H1 (cell line): ENCODE data around the gene TEK. TPM values are rescaled to one million over a fixed set of nuclear protein-coding genes. Genes with fewer than 3 reads are reported as not detected.

Experiments used
- CTCF ChIA-PET: fragments of 300-600 bp; sonication (Branson Sonifier 250); formaldehyde crosslinking; loops from one replicate; lab custom pipeline; 2021; ENCODE audit not compliant: partially characterized antibody; lab: Charles Lee
- POLR2A ChIA-PET: fragments of 300-600 bp; sonication (Branson Sonifier 250); formaldehyde crosslinking; loops from one replicate; lab custom pipeline; 2021; ENCODE audit warnings: inconsistent platforms; ENCODE audit not compliant: partially characterized antibody; lab: Charles Lee
- DNase-seq, 2 experiments: peaks; one replicate each; pipeline versions ENCODE4 v3.0.0 to v3.0.0-alpha.2; 2010 to 2022; ENCODE audit warnings: low spot score in 2 of 2, low read depth in 1 of 2, mixed read lengths in 1 of 2
- FAIRE-seq: peaks from 2 replicates; lab custom pipeline; 2011; peaks lifted over from hg19 to GRCh38; lab: Jason Lieb, UNC
- H2AFZ ChIP-seq: 2 replicates; pipeline ENCODE4 v1.8.1; 2012; ENCODE audit warnings: low read length, inconsistent platforms
- H2AK5ac ChIP-seq: 2 replicates; pipeline ENCODE4 v1.6.1; 2013; ENCODE audit warnings: low read depth, low read length
- H2BK120ac ChIP-seq: replicated peaks from 2 replicates; pipeline ENCODE3; 2013; ENCODE audit warnings: low read depth, low read length, inconsistent platforms
- H2BK12ac ChIP-seq: 2 replicates; pipeline ENCODE4 v1.6.1; 2013; ENCODE audit warnings: low read depth, low read length
- H2BK15ac ChIP-seq: 2 replicates; pipeline ENCODE4 v1.6.1; 2013; ENCODE audit warnings: low read length
- H2BK20ac ChIP-seq: 2 replicates; pipeline ENCODE4 v1.6.1; 2013; ENCODE audit warnings: low read length
- H2BK5ac ChIP-seq: 2 replicates; pipeline ENCODE4 v1.6.1; 2013; ENCODE audit warnings: low read depth, low read length
- H3K14ac ChIP-seq: 2 replicates; pipeline ENCODE4 v1.6.1; 2013; ENCODE audit warnings: inconsistent platforms; ENCODE audit not compliant: insufficient read length
- H3K18ac ChIP-seq: 2 replicates; pipeline ENCODE4 v1.6.1; 2013; ENCODE audit warnings: low read length; ENCODE audit errors: extremely low read depth
- H3K23ac ChIP-seq: 2 replicates; pipeline ENCODE4 v1.6.1; 2013; ENCODE audit warnings: inconsistent platforms; ENCODE audit not compliant: insufficient read length
- H3K23me2 ChIP-seq: 2 replicates; pipeline ENCODE4 v1.6.1; 2013; ENCODE audit warnings: low read depth, low read length
- H3K27ac ChIP-seq: 2 replicates; pipeline ENCODE4 v1.6.1; 2011; ENCODE audit warnings: low read depth, low read length, inconsistent platforms
- H3K27me3 ChIP-seq, 4 experiments: replicated peaks in 1 of 4; 1 replicate in 1 of 4; 2 replicates in 3 of 4; pipeline versions ENCODE4 v1.6.1 to v1.8.1; 2011 to 2013; ENCODE audit warnings: low read length in 3 of 4, mild to moderate bottlenecking in 3 of 4, inconsistent platforms in 2 of 4, mixed read lengths in 2 of 4, moderate library complexity in 1 of 4; ENCODE audit not compliant: control insufficient read depth in 3 of 4, insufficient read depth in 3 of 4; ENCODE audit errors: extremely low read depth in 1 of 4
- H3K36me3 ChIP-seq, 4 experiments: 2 replicates each; pipeline versions ENCODE4 v1.6.1 to v1.8.1; 2011 to 2013; ENCODE audit warnings: mild to moderate bottlenecking in 4 of 4, low read length in 3 of 4, moderate library complexity in 2 of 4, control low read depth in 1 of 4, inconsistent platforms in 1 of 4; ENCODE audit not compliant: insufficient read depth in 4 of 4, control insufficient read depth in 2 of 4
- H3K4ac ChIP-seq: replicated peaks from 2 replicates; pipeline ENCODE3; 2013; ENCODE audit warnings: low read length, low read depth, mixed read lengths, inconsistent platforms; ENCODE audit not compliant: insufficient read length
- H3K4me1 ChIP-seq, 4 experiments: replicated peaks in 1 of 4; 1 replicate in 1 of 4; 2 replicates in 3 of 4; pipeline versions ENCODE4 v1.6.1 to v1.8.1; 2011 to 2013; ENCODE audit warnings: low read length in 3 of 4, inconsistent platforms in 2 of 4, mixed read lengths in 1 of 4; ENCODE audit not compliant: insufficient read depth in 4 of 4, control insufficient read depth in 3 of 4
- H3K4me2 ChIP-seq, 2 experiments: 2 replicates each; pipeline versions ENCODE4 v1.6.1 to v1.8.1; 2011 to 2013; ENCODE audit warnings: low read depth in 2 of 2, low read length in 2 of 2, control low read depth in 1 of 2, inconsistent platforms in 1 of 2, mild to moderate bottlenecking in 1 of 2; ENCODE audit not compliant: insufficient read depth in 1 of 2
- H3K4me3 ChIP-seq, 4 experiments: fragments of 200-600, 300-600 bp in 1 of 4; sonication (generic), shearing (Covaris generic), sonication (Bioruptor Twin) in 1 of 4; 2 replicates each; pipeline versions ENCODE4 v1.5.1 to v1.8.1; 2011 to 2016; ENCODE audit warnings: low read length in 4 of 4, low read depth in 3 of 4, control low read depth in 2 of 4, inconsistent platforms in 2 of 4, mild to moderate bottlenecking in 2 of 4, mixed read lengths in 1 of 4, moderate library complexity in 1 of 4; ENCODE audit not compliant: insufficient read depth in 2 of 4; ENCODE audit errors: extremely low read depth in 1 of 4
- H3K56ac ChIP-seq: replicated peaks from 2 replicates; pipeline ENCODE3; 2013; ENCODE audit warnings: low read depth, mild to moderate bottlenecking, mixed read lengths, low read length, inconsistent platforms; ENCODE audit not compliant: insufficient read length
- H3K79me1 ChIP-seq: 2 replicates; pipeline ENCODE4 v1.6.1; 2013; ENCODE audit warnings: low read depth, low read length, control low read depth
- H3K79me2 ChIP-seq, 2 experiments: 2 replicates each; pipeline versions ENCODE4 v1.6.1 to v1.8.1; 2012 to 2013; ENCODE audit warnings: low read length in 2 of 2, mild to moderate bottlenecking in 2 of 2, inconsistent platforms in 1 of 2; ENCODE audit not compliant: insufficient read depth in 2 of 2, control insufficient read depth in 1 of 2
- H3K9ac ChIP-seq, 4 experiments: replicated peaks in 1 of 4; 1 replicate in 1 of 4; 2 replicates in 3 of 4; pipeline versions ENCODE4 v1.6.1 to v1.8.1; 2011 to 2013; ENCODE audit warnings: low read depth in 3 of 4, low read length in 3 of 4, control low read depth in 2 of 4, mild to moderate bottlenecking in 2 of 4, moderate library complexity in 2 of 4, inconsistent platforms in 1 of 4; ENCODE audit errors: extremely low read depth in 1 of 4
- H3K9me3 ChIP-seq, 2 experiments: 2 replicates each; pipeline versions ENCODE4 v1.6.1 to v1.8.1; 2012 to 2013; ENCODE audit warnings: mild to moderate bottlenecking in 2 of 2, moderate library complexity in 2 of 2, control low read depth in 1 of 2, inconsistent platforms in 1 of 2, low read depth in 1 of 2, low read length in 1 of 2, mixed read lengths in 1 of 2; ENCODE audit not compliant: insufficient read depth in 2 of 2
- H4K20me1 ChIP-seq, 2 experiments: replicated peaks in 1 of 2; 2 replicates each; pipeline versions ENCODE3 to v1.8.1; 2011 to 2013; ENCODE audit warnings: inconsistent platforms in 2 of 2, low read length in 2 of 2, mild to moderate bottlenecking in 1 of 2; ENCODE audit not compliant: insufficient read depth in 2 of 2, control insufficient read depth in 1 of 2
- H4K5ac ChIP-seq: 2 replicates; pipeline ENCODE4 v1.6.1; 2013; ENCODE audit warnings: low read length, low read depth, mixed read lengths, inconsistent platforms; ENCODE audit not compliant: insufficient read length
- H4K8ac ChIP-seq: 2 replicates; pipeline ENCODE4 v1.8.0; 2013; ENCODE audit warnings: mild to moderate bottlenecking, moderate library complexity, low read length, inconsistent platforms; ENCODE audit not compliant: insufficient read depth; ENCODE audit errors: extremely low read depth
- H4K91ac ChIP-seq: replicated peaks from 2 replicates; pipeline ENCODE3; 2013; ENCODE audit warnings: low read length, mixed read lengths, inconsistent platforms; ENCODE audit not compliant: insufficient read length
- WGBS, 2 experiments: shearing (Covaris generic) in 1 of 2; methylation state at CpG; one replicate each; pipeline versions ENCODE4 v1.1.6 to v1.1.7; 2013 to 2015; ENCODE audit warnings: low lambda C conversion rate in 2 of 2, mixed read lengths in 2 of 2, inconsistent platforms in 1 of 2, low coverage in 1 of 2, missing lambda C conversion rate in 1 of 2; ENCODE audit not compliant: insufficient replicate concordance in 2 of 2, insufficient coverage in 1 of 2, insufficient read length in 1 of 2; ENCODE audit errors: extremely low coverage in 1 of 2, missing lambda C conversion rate in 1 of 2; 5-methylcytosine and 5-hydroxymethylcytosine counted together
- polyA plus RNA-seq, 7 experiments: library from polyadenylated mRNA; depleted of rRNA in 3 of 7; stranded (reverse) in 5 of 7; unstranded in 2 of 7; fragments of >200 nt in 5 of 7; fragments of 200-250 nt in 2 of 7; gene quantifications; 1 replicate in 5 of 7; 2 replicates in 1 of 7; 4 replicates in 1 of 7; pipeline versions ENCODE4 v1.2.1 to v1.2.3, GENCODE V29; 2011 to 2013; ENCODE audit warnings: missing spikeins in 2 of 7, mixed read lengths in 2 of 7
- total RNA-seq: library from RNA; stranded (reverse); fragmentation: NEBNext Ultra II Directional; extraction: Animal tissue kit (Norgen Biotek cat#: 25700); gene quantifications from 2 replicates; pipeline ENCODE4 v1.2.1, GENCODE V29; 2021

Gene TEK
- total and polyA plus RNA-seq, 2 of the 8 experiments (the other 6 are each of a cell fraction or from before 2014, with no cell fraction given): 11.0 to 35.8 TPM

DNA sequence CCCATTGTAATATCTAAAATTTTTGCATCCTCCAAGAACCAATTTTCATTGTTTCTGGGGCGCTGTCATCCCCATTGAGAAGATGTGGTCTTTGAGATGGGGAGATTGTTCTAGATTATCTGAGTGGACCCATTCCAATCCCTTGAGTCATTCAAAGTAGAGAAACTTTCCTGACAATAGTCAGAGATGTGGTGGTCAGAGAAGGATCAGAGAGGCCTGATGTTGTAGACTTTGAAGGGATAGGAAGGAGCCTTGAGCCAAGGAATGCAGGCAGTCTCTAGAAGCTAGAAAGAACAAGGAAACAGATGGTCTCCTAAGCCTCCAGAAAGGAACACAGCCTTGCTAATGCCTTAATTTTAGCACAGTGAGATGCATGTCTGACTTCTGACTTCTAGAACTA is 80.4 kb downstream of the TEK start:
- Histone ChIP-seq H3K9ac (no peak overlapping the region), H2BK15ac (no peak overlapping the region), H3K4me1 (no peaks in the 10 kb centered on the region), H2AFZ (no peak overlapping the region), H4K91ac (no peak overlapping the region), H3K27me3 (no peaks in the 10 kb centered on the region; a peak in 1 of 7 replicates), H3K4me3 (no peak overlapping the region), H3K79me2 (no peaks in the 10 kb centered on the region), H3K56ac (no peak overlapping the region), H3K23me2 (no peaks in the 10 kb centered on the region), H4K8ac (no peak overlapping the region), H2BK12ac (no peak overlapping the region), H2AK5ac (no peak overlapping the region), H2BK5ac (no peak overlapping the region), H3K18ac (no peak overlapping the region), H4K5ac (no peak overlapping the region), H3K4ac (no peak overlapping the region), H3K4me2 (no peak overlapping the region), H3K9me3 (no peaks in the 10 kb centered on the region), H3K27ac (no peak overlapping the region), H3K79me1 (no peaks in the 10 kb centered on the region), H3K36me3 (peaks cover 0 to 4% (median 2%) of the 10 kb centered on the region in 4 experiments; a peak in 1 of 8 replicates), H2BK120ac (no peak overlapping the region), H4K20me1 (no peaks in the 10 kb centered on the region), H3K23ac (no peak overlapping the region), H3K14ac (no peak overlapping the region), H2BK20ac (no peak overlapping the region)
- ChIA-PET POLR2A (no interaction called here), CTCF (interaction anchor here (1.2 to 1.4 kb wide), 2 partner anchors 10 to 15 kb away, joined by 3 read pairs; no protein-coding TSS in a partner anchor)
- no peak for FAIRE-seq
- 94% methylated on average over 1 of the region's 1 CpG; no CpG with 5 or more reads in 1 of the 2 experiments for WGBS, 2 experiments
- DNase-seq: no peak
